GM15510 (cell line): ENCODE measurements around the gene LIMCH1.

ENCODE experiments used
- POLR2A ChIP-seq: IDR thresholded peaks from 3 replicates; pipeline ENCODE4 v1.6.1; 2011; ENCODE audit warnings: borderline replicate concordance; ENCODE audit not compliant: insufficient read length; ENCODE audit errors: extremely low read depth

The LIMCH1 gene

DNA sequence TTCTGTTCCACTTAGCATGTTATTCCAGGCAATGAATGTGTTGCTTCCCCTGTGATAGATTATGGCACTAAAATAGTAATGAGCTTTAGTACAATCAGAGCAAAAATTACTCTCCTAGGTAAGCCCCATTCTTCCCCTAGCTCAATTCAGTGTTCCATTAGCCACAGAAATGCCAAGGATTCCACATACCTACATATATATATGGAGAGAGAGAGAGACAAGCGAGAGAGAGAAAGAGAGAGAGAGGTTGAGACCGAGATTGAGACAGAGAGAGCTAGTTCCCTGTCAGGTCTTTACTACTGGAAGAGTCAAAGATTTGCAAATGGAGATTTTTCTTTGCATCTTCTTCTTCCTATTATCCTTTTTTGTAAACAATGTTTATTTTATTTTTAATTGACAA is 8.7 kb downstream of the LIMCH1 start:
- TF ChIP-seq POLR2A = no peak

DNA sequence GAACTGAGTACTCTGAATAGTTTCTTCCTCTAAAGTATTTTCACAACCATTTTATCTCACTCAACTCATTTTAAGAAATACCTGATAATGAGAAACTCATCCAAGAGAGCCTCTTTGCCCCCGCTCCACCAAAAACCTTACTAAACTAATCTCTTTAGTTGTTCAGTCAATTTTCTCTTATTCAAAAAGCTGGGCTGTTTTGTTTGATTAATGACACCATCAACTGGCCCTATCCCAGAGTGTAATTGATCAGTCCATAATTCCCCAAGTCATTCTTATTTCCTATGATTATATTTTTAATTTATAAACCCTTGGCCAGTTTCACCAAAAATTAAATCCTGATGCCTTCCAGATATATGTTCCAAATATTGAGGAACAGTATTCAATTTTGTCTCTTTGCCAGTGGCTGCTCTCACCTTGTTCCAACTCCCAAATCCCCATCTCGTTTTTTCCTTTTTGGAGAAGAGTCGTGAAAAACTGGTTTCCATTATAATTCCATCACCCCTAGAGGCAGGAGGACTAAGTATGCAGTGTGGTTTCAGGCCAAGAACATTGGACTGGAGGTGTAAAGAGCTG is 10.4 kb downstream of the LIMCH1 start:
- TF ChIP-seq POLR2A = no peak

DNA sequence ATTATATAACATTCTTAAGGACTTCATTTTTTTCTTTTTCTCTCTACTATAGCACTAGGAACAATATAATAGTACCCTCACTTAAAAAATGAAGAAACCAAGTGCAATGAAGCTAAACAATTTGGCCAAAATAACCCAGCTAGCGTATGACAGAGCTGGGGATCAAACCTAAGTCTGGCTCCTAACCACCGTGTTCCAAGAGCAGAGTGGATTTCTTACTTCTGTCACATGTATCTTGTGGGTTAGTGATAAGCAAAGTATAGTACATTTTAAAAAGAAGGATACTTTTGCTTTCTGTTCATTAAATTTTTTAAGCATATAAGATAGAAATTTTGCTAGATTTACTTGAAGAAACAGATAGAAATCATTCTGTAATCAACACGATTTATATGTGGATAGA is 11.5 kb downstream of the LIMCH1 start:
- TF ChIP-seq POLR2A = no peak

DNA sequence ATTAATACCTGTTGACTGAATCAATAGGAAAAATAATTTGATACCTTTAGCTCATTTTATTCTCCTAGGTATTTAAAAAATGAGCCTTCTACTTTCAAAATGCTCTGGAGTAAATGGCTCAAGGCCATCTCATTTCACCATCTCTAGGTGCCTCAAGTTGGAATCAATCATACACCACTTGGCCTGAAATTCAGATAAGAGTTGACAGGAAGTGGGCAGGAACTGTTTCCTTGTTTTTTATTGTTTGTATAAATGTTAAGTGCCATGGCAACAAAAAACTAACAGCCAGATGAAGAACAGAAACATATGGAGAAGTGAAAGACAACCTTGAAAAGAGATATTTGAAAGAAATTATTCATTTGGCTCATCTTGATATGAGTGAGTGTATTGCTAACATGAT is 12.4 kb downstream of the LIMCH1 start:
- TF ChIP-seq POLR2A = no peak

DNA sequence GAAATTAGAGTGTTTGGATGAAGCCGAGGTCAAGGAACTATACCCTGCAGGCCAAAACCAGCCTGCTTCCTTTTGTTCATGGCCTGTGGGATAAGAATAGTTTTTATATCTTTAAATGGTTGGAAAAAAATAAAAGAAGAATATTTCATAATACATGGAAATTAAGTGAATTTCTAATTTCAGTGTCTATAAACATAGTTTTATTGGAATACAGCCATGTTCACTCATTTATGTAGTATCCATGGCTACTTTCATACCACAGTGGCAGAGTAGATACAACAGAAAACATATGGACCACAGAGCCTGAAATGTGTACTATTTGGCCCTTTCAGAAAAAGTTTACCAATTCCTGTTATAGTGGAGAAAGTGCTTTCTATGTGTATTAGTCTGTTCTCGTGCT is 13.6 kb downstream of the LIMCH1 start:
- no peak for TF ChIP-seq POLR2A

DNA sequence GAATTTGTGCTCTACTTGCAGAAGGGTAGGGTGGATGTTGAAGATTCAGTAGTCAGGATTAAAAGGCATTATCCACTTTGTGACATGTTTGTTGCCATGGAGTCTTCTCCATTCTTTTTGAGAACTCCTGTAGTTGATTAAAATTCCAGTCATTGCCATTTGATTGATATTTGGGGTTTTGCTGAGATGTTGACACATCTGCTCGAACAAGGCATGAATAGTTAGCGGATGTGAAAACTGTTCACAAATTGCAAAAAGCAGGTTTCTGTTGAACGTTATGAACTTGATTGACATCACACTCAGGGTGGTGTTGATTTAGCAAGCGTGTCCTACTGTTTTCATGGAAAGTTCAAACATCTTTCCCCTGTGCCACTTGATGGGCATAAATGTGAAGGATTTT is 16.9 kb downstream of the LIMCH1 start:
- TF ChIP-seq POLR2A = no peak

DNA sequence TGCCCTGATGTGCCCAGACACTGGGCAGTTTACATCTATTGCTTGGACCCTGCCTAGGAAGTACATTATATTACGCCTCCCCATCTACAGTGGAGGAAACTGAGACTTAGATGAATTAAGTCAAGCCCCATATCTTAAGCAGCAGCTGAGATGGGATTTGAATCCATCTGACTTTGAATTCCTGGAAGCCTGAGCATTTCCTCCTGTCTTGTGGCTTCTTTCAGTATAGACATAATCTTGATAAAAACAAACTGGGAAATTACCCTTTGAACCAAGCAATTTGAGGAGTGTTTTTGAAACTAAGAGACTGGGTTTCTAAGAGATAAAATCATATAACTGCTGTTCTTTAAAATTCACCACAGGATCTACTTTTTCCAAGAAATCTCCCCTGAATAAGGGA is 18.6 kb downstream of the LIMCH1 start:
- TF ChIP-seq POLR2A = no peak

DNA sequence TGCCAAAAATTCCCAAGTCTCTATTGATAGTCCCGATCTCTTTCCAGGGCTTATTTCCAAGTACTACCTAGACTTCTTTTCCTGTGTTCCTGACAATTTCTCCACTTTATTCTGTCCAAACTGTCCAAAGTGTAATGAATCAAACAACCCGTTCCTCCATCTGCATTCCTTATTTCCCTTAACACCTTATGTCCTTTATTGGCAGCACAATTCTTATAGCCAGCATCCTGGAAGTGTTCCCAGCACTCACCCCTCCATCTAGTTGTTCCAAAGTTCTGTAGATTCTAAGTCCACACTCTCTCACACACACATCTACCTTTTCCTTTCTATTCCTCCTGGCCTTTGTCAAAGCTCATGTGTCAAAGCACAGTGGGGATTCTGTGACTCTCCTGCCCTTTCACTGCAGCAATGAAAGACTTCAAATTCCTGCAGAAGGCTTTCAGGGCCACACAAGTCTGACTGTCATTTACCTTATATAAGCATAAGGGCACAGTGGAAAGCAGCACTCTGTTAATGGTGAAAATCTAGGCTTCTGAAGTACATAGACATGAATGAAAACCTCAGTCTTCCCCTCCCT is 22.1 kb downstream of the LIMCH1 start:
- no peak for TF ChIP-seq POLR2A

DNA sequence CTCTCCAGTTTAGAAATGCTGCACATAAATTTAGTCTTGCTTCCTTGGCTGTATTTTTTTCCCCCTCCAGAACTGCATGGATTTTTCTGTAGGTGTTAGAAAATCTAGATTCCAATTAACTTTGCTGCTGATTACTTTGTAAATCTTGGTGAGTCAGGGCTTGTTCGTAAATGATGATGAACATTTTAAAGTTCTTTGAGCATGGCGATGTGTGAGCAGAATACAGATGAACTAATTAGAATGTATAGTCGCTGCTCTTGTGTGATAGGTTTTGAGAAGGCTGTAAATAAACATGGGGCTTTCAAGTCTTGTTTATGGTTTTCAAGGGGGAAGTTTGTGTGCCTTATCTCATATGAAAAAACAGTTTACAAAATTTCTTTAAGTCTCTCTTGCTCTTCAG is 23.3 kb downstream of the LIMCH1 start:
- TF ChIP-seq POLR2A = no peak

DNA sequence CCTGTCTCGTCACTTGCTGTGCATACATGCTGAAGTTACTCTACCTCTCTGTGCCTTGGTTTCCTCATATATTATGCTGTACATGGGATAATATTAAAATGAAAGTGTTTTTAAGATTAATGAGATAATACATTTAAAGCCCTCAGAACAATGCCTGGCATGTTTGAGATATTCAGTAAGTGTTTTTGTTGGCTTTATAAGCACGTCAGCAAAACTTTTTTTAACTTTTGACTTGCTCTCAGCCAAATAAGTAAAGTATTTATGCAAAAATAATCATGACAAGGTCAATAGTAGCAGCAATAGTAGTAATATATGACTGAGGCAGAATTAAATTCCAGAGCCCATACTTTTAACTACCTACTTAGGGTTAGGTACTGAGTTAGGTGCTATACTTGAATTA is 29.2 kb downstream of the LIMCH1 start:
- no peak for TF ChIP-seq POLR2A

DNA sequence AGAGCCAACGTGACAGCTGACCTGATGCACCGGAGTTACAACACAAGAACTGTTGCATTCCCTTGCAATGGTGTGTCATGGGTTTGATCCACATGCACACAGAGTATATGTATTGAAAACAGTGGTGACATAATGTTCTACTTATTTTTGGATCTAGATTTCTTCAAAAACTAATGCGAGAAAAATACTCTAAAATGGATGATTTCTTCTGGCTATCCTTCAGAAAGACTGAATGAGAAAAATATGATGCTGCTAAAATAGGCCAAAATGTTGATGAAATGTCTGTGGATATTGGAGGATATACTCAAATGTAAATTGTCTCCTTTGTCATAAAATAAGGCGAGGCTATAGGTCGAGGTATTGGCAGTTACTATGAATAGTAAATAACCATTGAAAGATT is 30.4 kb downstream of the LIMCH1 start:
- TF ChIP-seq POLR2A = no peak

DNA sequence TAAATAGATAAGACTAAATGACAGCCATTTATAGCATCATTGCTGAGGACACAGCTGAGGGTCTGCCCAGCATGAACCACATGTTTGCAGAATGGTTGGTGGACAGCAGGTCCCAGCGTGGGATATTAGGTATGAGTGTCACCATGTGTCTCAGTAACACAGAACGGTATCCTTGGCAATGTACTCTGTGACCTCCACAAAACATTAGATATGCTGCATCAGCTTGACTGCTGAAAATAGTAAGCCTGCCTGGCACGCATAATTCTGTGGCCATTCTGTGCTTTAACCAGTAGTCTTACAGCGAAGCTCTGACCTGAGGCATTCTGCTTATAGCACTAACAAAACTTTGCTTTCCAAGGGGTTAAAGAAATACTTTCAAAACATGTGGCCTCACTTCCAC is 32.0 kb downstream of the LIMCH1 start:
- TF ChIP-seq POLR2A = no peak

DNA sequence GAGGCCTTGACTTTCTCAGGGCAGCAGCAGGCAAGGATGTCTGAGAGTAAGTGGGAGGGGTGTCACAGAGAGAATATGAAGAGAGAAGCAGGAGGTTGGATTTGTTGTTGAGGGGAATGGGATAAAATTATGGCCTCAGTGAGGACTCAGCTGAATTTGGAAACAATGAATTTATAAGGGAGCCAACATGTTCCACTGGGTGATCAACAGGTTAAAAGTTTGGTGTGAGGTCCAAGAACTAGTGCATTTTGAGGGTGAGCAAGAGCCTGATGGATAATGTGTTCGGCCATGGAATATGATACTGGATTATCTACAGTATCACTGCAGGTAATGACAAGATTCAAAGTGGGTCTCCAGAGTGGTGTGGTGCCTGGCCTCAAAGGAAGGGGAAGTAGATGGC is 33.5 kb downstream of the LIMCH1 start:
- no peak for TF ChIP-seq POLR2A

DNA sequence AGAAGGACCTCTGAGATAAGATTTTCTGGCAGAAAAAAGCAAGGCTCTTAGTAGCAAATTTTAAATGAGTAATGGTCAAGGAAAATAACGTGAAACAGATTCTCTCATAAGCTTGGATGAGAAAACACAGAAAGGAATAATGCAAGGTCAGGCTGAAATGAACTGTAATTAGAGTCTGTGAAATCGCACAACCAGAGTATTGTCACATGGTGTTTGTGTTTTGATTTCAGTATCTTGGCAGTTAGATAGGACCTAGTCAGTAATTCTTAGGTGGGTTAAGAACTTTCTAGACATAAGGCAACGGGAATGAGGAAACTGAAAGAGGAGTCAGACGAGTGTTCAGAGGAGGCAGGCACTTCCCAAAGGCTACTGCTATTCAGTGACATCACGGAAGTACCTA is 34.6 kb downstream of the LIMCH1 start:
- TF ChIP-seq POLR2A = no peak

DNA sequence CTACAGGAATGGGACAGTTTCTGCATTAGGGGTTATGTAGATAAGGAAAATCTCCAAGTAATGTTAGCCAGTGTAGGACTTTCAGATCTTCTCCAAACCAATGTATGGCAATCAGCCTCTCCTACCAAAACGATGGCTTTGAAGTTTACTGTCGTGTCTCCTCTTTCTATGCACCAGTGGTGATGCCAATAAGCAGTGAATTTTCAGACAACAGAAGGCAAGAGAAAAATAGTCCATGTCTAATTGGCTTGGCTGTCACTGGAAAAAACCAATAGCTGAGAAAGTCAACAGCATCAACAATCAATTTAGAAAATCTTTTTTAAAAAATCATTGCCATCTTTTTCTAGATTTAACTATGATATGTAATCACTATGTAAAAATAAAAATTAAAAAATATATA is 35.0 kb downstream of the LIMCH1 start:
- no peak for TF ChIP-seq POLR2A

DNA sequence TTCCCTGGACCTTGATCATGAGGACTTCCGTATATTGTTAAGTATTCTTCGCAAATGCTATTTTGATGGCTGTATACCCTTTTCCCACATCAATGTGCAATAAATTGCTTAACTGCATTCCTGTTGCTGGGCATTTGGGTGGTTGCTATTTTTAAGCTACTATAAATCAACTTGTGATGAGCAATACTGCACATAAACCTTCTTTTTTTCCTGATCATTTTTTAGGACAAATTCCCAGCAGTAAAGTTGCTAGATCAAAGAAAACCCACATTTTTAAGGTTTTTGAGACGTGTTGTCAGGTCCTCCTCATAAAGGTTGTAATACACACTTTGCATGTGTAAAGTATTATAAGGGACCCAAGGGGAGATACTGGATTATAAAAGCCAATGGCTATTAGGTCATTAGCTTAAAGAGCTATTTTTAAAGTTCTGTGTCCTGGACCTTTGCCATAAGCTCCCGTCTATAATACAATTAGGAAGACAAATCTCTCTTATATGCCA is 35.6 kb downstream of the LIMCH1 start:
- no peak for TF ChIP-seq POLR2A

DNA sequence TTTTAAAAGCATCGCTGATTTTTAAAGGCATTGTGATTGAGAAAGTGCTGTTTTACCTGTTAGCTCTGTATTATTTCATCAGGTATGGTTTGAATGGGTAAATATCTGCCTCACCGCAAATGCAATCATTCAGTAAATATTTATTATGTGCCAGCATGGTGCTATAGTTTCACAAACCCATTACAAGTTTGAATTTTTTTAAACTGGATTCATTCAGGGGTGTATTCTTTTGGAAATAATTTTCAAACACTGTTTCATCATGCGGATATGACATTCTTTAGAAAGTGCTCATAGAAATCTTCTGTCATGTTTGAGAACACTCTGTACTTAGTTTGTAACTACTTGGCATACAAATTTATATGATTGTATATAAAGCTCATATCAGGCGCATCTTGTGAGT is 37.2 kb downstream of the LIMCH1 start:
- TF ChIP-seq POLR2A = no peak
